Measurements from ENCODE around the gene TXNDC2.
A peak's percentile ranks its signal among the peaks of the same experiment; 100 is the strongest.
"Not testable (repeated sequence)": the region's sequence is repeated elsewhere in the genome, so short reads cannot be mapped to it uniquely, and the experiment has no call there.

The TXNDC2 gene

GRCh38 chr18:9886005-9886348, 204 bp downstream of the TXNDC2 start:
- DNase-seq = no peak

DNA sequence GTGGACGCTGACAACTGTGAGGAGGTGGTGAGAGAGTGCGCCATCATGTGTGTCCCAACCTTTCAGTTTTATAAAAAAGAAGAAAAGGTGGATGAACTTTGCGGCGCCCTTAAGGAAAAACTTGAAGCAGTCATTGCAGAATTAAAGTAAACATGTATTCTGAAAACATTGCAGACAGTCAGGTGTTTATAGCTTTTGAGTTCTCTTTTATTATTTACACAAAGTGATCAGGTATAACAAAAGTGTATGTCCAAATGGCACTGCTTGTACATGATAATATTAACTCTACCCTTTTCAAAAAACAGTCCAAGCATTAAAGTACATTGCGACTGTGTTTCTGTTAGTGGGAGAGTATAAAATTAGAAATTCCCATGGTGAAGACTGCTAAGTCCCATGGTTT, 2.2 kb downstream of the TXNDC2 start:
- DNase-seq = no peak

DNA sequence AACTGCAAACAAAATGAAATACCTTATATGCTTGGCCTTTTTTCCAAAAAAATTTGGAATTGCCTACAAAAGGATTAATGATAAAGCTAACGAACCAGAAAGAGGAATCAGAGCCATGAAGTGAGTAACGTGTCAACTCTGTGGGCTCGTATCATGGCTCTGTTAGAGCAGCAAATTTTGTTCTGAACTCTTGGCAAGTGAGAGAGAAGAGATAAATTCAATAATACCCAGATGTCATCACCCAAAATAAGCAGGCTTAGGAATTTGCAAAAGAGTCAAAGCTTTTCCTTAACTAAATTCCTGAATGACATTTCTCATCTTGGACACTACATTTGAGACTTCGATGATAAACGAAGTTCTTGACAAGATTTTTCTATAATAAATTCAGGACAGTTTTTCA, 4.4 kb downstream of the TXNDC2 start:
- DNase-seq = no peak

GRCh38 chr18:9890957-9891356, 5.2 kb downstream of the TXNDC2 start:
- peak; percentile 85 for DNase-seq

GRCh38 chr18:9891515-9891914, 5.7 kb downstream of the TXNDC2 start:
- DNase-seq = not testable (repeated sequence)

GRCh38 chr18:9894454-9895068, 8.8 kb downstream of the TXNDC2 start:
- no peak for DNase-seq

DNA sequence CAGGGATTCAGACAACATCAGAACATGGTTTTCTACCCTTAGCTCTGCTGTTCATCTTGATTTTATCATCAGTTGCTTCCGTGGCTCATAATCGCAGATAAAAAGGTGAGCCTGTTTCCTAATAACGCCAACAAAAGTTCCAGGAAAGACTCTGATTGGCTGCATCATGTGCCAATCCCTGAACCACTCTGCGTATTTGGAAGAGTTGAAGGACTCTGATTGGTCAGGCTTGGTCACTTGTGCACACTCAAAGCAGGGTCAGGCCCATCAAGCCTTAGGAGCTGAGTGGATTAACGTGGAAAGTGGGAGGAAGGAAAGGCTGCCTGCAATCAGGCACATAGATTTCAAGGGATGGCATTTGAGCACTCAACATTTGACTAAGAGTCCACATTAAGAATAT, 11.4 kb downstream of the TXNDC2 start:
- no peak for DNase-seq

DNA sequence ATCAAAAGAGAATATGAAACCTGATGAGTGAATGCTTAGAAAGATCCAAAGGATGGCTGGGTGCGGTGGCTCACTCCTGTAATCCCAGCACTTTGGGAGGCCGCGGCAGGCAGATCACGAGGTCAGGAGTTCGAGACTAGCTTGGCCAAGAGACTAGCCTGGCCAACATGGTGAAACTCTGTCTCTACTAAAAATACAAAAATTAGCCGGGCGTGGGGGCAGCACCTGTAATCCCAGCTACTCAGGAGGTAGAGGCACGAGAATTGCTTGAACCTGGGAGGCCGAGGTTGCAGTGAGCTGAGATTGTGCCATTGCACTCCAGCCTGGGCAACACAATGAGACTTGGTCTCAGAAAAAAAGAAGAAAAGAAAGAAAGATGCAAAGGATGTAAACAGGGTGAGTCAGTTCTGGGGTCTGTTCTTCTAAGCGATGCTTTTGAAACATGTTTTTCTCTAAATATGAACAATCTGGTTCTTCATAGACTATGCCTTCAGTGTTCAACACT, 12.1 kb downstream of the TXNDC2 start:
- not testable (repeated sequence) for DNase-seq

DNA sequence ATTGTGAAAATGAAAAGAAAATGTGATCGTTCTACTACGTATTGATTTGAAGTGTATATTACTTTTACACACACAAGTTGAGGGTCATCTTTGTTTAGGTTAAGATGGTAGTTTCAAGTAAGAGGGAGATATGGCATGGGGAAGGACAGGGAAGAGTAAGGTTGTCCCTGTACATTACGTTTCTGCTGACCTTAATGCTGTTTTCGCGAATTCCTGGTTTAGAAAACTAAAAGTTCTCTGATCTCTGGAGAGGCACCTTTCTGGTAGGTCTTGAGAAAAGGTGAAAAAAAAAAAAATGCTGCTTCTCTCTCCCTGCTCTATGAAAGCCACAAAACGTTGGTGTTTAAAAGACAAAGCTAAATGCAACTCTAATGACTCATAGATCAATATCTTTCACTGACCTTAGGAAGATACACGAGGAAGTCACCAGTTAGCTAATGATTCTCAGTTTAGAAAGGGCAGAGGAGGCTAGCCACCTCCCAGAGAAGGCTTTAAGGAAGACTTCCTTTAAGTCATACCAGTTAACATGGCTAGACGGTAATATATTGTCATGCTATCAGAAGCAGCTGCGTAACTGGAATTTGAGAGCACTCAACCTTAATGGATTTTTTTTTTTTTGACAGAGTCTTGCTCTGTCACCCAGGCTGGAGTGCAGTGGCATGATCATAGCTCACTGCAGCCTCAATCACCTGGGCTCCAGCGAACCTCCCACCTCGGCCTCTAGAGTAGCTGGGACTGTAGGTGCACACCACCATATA, 13.2 kb downstream of the TXNDC2 start:
- peak; percentile 91 for DNase-seq

- DNase-seq = not testable (repeated sequence)
These were observed 13.8 kb downstream of the TXNDC2 start for GRCh38 chr18:9899550-9899930.

DNA sequence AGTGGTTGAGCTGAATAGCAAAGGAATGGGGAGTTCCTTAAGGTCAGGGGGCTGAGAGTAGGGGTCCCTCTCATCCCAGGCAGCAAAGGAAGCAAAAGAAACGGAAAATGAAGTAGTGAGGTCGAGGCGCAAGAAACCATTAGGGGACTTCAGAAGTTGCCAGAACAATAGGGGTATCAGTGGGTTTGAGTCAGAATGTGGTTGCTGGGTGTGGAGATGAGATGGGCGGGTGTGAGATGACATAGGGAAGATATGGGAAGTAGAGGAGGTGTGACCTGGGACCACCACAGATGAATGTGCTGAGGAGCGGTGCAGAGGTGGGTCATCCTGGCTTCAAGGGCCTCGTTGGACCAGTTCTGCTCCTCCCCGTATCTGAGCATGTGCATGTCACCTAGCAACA, 14.9 kb downstream of the TXNDC2 start:
- no peak for DNase-seq

GRCh38 chr18:9901377-9901776, 15.6 kb downstream of the TXNDC2 start:
- DNase-seq = no peak

DNA sequence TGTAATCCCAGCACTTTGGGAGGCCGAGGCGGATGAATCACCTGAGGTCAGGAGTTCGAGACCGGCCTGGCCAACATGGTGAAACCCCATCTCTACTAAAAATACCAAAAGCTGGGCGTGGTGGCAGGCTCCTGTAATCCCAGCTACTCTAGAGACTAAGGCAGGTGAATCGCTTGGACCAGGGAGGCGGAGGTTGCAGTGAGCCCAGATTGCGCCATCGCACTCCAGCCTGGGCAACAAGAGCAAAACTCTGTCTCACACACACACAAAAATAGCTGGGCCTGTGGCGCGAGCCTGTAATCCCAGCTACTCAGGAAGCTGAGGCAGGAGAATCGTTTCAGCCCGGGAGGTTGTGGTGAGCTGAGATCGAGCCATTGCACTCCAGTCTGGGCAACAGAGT, 16.5 kb downstream of the TXNDC2 start:
- not testable (repeated sequence) for DNase-seq

- no peak for DNase-seq
These were observed 17.1 kb downstream of the TXNDC2 start for GRCh38 chr18:9902832-9903231.

GRCh38 chr18:9905401-9905922, 19.7 kb downstream of the TXNDC2 start:
- no peak for DNase-seq

DNA sequence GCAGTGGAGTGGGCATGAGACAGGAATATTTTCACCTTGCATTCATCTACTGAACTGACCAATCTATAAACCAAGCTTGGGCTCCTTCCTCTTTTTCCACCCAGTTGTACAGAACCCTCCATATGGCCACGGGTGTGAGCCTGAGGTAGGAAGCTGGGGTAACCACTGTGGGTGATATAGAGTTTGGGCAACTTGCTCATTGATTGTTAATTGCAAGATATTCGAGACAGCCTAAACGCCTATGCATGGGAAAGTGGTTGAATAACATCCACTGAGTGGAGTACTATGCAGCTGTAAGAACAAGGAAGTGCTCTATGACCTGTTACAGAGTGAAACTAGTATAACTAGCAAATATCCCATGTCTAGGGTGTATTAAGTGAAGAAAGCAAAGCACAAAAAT, 20.7 kb downstream of the TXNDC2 start:
- DNase-seq = peak; percentile 54

- no peak for DNase-seq
These were observed 22.1 kb downstream of the TXNDC2 start for GRCh38 chr18:9907867-9908266.

- no peak for DNase-seq
These were observed 24.3 kb downstream of the TXNDC2 start for GRCh38 chr18:9910071-9910470.

- DNase-seq = no peak
These were observed 24.9 kb downstream of the TXNDC2 start for GRCh38 chr18:9910661-9911060.

DNA sequence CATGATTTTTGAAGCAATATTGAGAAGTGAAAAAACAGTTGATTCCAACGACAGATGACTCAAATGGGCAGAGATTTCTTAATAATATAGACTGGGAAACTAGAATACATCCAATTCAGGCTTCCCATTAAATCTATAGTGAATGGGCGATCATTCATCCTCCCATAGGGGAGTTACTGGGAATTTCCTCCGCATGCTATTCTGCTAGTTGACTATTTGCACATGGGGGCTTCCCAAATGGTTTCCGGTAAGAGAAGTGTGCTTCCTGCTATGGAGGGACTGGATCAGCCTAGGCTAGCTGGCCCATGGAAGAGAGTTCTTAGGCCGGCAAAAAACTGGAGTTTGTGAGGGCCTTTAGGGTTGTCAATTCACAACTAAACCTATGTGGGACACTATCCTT, 25.5 kb downstream of the TXNDC2 start:
- no peak for DNase-seq

DNA sequence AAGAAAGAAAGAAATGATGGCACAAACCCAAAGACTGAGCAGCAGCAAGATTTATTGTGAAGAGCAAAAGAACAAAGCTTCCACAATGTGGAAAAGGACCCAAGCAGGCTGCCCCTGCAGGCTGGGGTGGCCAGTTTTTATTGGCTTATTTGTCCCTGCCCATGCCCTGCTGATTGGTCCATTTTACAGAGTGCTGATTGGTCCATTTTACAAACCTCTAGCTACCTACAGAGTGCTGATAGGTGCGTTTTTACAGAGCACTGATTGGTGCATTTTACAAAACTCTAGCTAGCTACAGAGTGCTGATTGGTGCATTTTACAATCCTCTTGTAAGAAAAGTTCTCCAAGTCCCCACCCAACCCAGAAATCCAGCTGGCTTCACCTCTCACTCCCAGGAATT, 26.5 kb downstream of the TXNDC2 start:
- DNase-seq = not testable (repeated sequence)

DNA sequence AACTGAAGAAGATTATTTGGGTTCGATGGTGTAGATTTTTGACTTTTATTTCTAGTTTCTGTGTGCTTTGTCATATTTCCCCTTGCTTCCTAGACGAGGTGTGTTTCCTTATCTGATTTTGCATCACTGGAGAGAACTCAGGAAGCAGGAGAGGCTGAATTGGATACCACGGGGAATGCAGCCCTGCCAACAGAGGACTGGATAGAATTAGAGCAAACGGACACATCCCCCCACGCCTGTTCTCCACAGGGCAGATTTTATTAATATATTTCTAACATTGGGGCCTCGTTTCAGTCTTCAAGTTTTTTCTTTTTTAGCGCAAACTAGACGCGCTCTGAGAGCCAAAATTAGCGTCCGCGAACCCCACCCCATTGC, 27.4 kb downstream of the TXNDC2 start:
- no peak for DNase-seq

- peak; percentile 97 for DNase-seq
These were observed 28.0 kb downstream of the TXNDC2 start, which contains the start of gene VAPA for GRCh38 chr18:9913526-9914333. VAPA (plus strand) TSS chr18:9914016; CDS start chr18:9914257, 241 bp downstream.

DNA sequence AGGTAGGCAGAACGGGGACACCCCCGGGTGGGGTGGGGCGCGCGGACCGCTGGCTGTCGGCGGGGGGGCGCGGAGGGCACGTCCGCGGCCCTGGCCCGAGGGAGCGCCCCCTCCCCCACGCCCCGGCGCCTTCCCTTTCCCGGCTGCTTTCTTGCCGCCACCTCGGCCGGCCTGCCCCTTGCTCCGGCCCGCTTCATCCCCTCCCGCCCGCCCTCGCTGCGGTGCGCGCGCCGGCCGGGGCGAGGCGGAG, 28.5 kb downstream of the TXNDC2 start:
- no peak for DNase-seq
